Adrenal gland (tissue), 12 donors: ENCODE data around the gene ABRAXAS1. TPM values are rescaled to one million over a fixed set of nuclear protein-coding genes. Genes with fewer than 3 reads are reported as not detected.

Source experiments
- DNase-seq, 7 donors: peaks; one replicate each; pipeline ENCODE4 v3.0.0-alpha.2; 2019 to 2020
- H3K27ac ChIP-seq, 5 donors: fragments of 200-600 bp; sonication (generic) in 4 of 5; 1 replicate in 3 of 5; 2 replicates in 2 of 5; pipeline versions ENCODE4 v1.5.1 to v1.8.0; 2016 to 2020; ENCODE audit warnings: mild to moderate bottlenecking in 1 of 5
- H3K27me3 ChIP-seq: fragments of 200-600 bp; 2 replicates; pipeline ENCODE4 v1.8.0; 2021
- H3K36me3 ChIP-seq, 2 donors: fragments of 200-600 bp; replicated peaks in 1 of 2; 1 replicate in 1 of 2; 2 replicates in 1 of 2; pipeline versions ENCODE4 v1.5.1 to v1.8.0; 2018 to 2022
- H3K4me1 ChIP-seq, 2 donors: fragments of 200-600 bp; replicated peaks in 1 of 2; 1 replicate in 1 of 2; 2 replicates in 1 of 2; pipeline versions ENCODE4 v1.5.1 to v1.8.0; 2018 to 2021
- H3K4me3 ChIP-seq, 4 donors: fragments of 200-600 bp; sonication (generic) in 3 of 4; one replicate each; pipeline ENCODE4 v1.5.1; 2016 to 2018
- H3K9me3 ChIP-seq, 3 donors: fragments of 200-600 bp; sonication (generic) in 1 of 3; replicated peaks in 1 of 3; 1 replicate in 2 of 3; 2 replicates in 1 of 3; pipeline versions ENCODE4 v1.5.1 to v1.8.0; 2016 to 2021
- CTCF ChIP-seq, 6 experiments: fragments of 450-650 bp in 4 of 6; fragments of 200-600 bp in 2 of 6; sonication (generic) in 1 of 6; IDR thresholded peaks; 1 replicate in 5 of 6; 2 replicates in 1 of 6; pipeline versions ENCODE4 v1.5.1 to v1.8.0; 2016 to 2021; ENCODE audit warnings: antibody characterized with exemption in 6 of 6, mild to moderate bottlenecking in 2 of 6, moderate library complexity in 1 of 6
- POLR2A ChIP-seq, 2 donors: fragments of 450-650 bp; IDR thresholded peaks; one replicate each; pipeline ENCODE4 v1.6.1; 2017; ENCODE audit warnings: antibody characterized with exemption in 2 of 2, mild to moderate bottlenecking in 2 of 2, moderate library complexity in 1 of 2
- WGBS, 4 donors: extraction: QIAGEN DNeasy Blood & Tissue Kit in 2 of 4; methylation state at CpG; one replicate each; pipeline versions ENCODE4 v1.1.5 to v1.1.7; 2013 to 2017; 5-methylcytosine and 5-hydroxymethylcytosine counted together
- intact Hi-C, 2 donors: fragments of 100-400 bp; cut with DNase I; formaldehyde crosslinking; loops; one replicate each; pipeline versions ENCODE4 v1.14.1 to v1.15.0; 2022 to 2023
- polyA plus RNA-seq, 3 donors: library from polyadenylated mRNA; stranded (reverse); fragments of 200-250 nt in 2 of 3; fragments of 350-450 nt in 1 of 3; fragmentation: Illumina TruSeq in 1 of 3; extraction: RNeasy Lipid Tissue Mini Kit (QIAGEN cat#74804) in 1 of 3; gene quantifications; one replicate each; pipeline ENCODE4 v1.2.3, GENCODE V29; 2013 to 2014
- total RNA-seq, 9 donors: library from RNA; depleted of rRNA in 4 of 9; stranded (reverse); fragments of >200 nt in 4 of 9; fragments of 120-200 nt in 1 of 9; fragmentation: NEBNext Ultra II Directional in 1 of 9; extraction: Animal tissue kit (Norgen Biotek cat#: 25700) in 1 of 9; gene quantifications; one replicate each; pipeline versions ENCODE4 v1.1.0 to v1.2.4, GENCODE V29; 2013 to 2023
- donor health status: healthy with polysubstance abuse.
- donor health status: Bipolar disorder and iron deficiency.
- donor health status: DM: yes; HTN: yes; CAD: no.
- donor health status: DM: no; HTN: no; CAD: no.
- donor health status: DM: no; HTN: no; CAD: no.
- donor health status: DM: yes; HTN: yes; CAD: no.

The ABRAXAS1 gene
- total and polyA plus RNA-seq, 12 donors: 3.2 to 18.7 (median 8.2) TPM

- peaks cover 0 to 33% of the 10 kb centered on the region in 2 donors for H3K36me3 ChIP-seq
- no peak for DNase-seq
- H3K4me1 ChIP-seq: no peaks in the 10 kb centered on the region
- TF ChIP-seq POLR2A (IDR thresholded peaks at IDR 0.05) (no peak), CTCF (IDR thresholded peaks at IDR 0.05) (no peak)
- intact Hi-C loops: no loop called here
- H3K27ac ChIP-seq: no peak overlapping the region
- H3K4me3 ChIP-seq: no peak overlapping the region
- H3K9me3 ChIP-seq: no peaks in the 10 kb centered on the region
- WGBS, 4 donors: 97 to 100% (median 99%) methylated on average over 1 of the region's 1 CpG
- H3K27me3 ChIP-seq: no peaks in the 10 kb centered on the region
These were observed 53.7 kb downstream of the ABRAXAS1 start for GRCh38 chr4:83431200-83431599.

- no peak for TF ChIP-seq POLR2A (IDR thresholded peaks at IDR 0.05)
- no peak for TF ChIP-seq CTCF (IDR thresholded peaks at IDR 0.05)
- Histone ChIP-seq H3K9me3 (no peaks in the 10 kb centered on the region), H3K36me3 (peaks cover 0 to 63% of the 10 kb centered on the region in 2 donors), H3K27me3 (no peaks in the 10 kb centered on the region), H3K4me3 (no peak overlapping the region), H3K27ac (no peak overlapping the region), H3K4me1 (peaks cover 0 to 11% of the 10 kb centered on the region in 2 donors)
- intact Hi-C loops: no loop called here
- no peak for DNase-seq
These were observed 66.7 kb downstream of the ABRAXAS1 start for GRCh38 chr4:83418211-83418610.

GRCh38 chr4:83417566-83417965 lies 67.3 kb downstream of the ABRAXAS1 start:
- Histone ChIP-seq H3K27ac (no peak overlapping the region), H3K36me3 (peaks cover 0 to 64% of the 10 kb centered on the region in 2 donors), H3K27me3 (no peaks in the 10 kb centered on the region), H3K9me3 (no peaks in the 10 kb centered on the region), H3K4me3 (no peak overlapping the region), H3K4me1 (peaks cover 0 to 11% of the 10 kb centered on the region in 2 donors)
- DNase-seq: no peak
- TF ChIP-seq CTCF (IDR thresholded peaks at IDR 0.05) (no peak), POLR2A (IDR thresholded peaks at IDR 0.05) (no peak)
- 57 to 65% (median 61%) methylated on average over 4 of the region's 4 CpGs for WGBS, 4 donors
- intact Hi-C loops: no loop called here

- peaks cover 0 to 9% of the 10 kb centered on the region in 2 donors for H3K4me1 ChIP-seq
- WGBS, 4 donors: 96 to 100% (median 98%) methylated on average over 2 of the region's 2 CpGs
- intact Hi-C loops: no loop called here
- no peak overlapping the region for H3K4me3 ChIP-seq
- H3K36me3 ChIP-seq: peaks cover 0 to 39% of the 10 kb centered on the region in 2 donors
- no peaks in the 10 kb centered on the region for H3K9me3 ChIP-seq
- no peak overlapping the region for H3K27ac ChIP-seq
- no peak for DNase-seq
- TF ChIP-seq CTCF (IDR thresholded peaks at IDR 0.05): no peak
- TF ChIP-seq POLR2A (IDR thresholded peaks at IDR 0.05): no peak
- H3K27me3 ChIP-seq: no peaks in the 10 kb centered on the region
These were observed 71.2 kb downstream of the ABRAXAS1 start for GRCh38 chr4:83413676-83414075.

Other genes with a start within 250 kb of the ABRAXAS1 start
- gene COQ2, start 200.3 kb downstream of the ABRAXAS1 start, total RNA-seq: 10 to 100 TPM; 25.3 to 73.9 (median 32.4) TPM
- gene COQ2, start 200.3 kb downstream of the ABRAXAS1 start, polyA plus RNA-seq: 10 to 100 TPM; 10.5 to 35.0 (median 19.4) TPM
- 10 to 100 TPM in 1 of 9 donors, 1 to 10 TPM in 7, under 1 TPM in 1; 0.44 to 12.3 (median 7.1) TPM for gene HPSE, start 150.3 kb downstream of the ABRAXAS1 start, total RNA-seq
- gene HPSE, start 150.3 kb downstream of the ABRAXAS1 start, polyA plus RNA-seq: 1 to 10 TPM in 2 of 3 donors, under 1 TPM in 1; 0.64 to 2.6 (median 2.0) TPM
- 10 to 100 TPM; 21.1 to 80.0 (median 38.9) TPM for gene HELQ, start 29.3 kb downstream of the ABRAXAS1 start, total RNA-seq
- 10 to 100 TPM; 12.1 to 34.9 (median 16.2) TPM for gene HELQ, start 29.3 kb downstream of the ABRAXAS1 start, polyA plus RNA-seq
- 10 to 100 TPM; 17.2 to 73.1 (median 51.8) TPM for gene MRPS18C, start 29.0 kb downstream of the ABRAXAS1 start, total RNA-seq
- 100 to 1,000 TPM in 1 of 3 donors, 10 to 100 TPM in 2; 33.9 to 112 (median 48.1) TPM for gene MRPS18C, start 29.0 kb downstream of the ABRAXAS1 start, polyA plus RNA-seq
- 10 to 100 TPM in 1 of 9 donors, 1 to 10 TPM in 4, under 1 TPM in 4; 0.12 to 15.4 (median 1.2) TPM for gene GPAT3, start 51.0 kb upstream of the ABRAXAS1 start, total RNA-seq
- 1 to 10 TPM in 1 of 3 donors, under 1 TPM in 2; 0.64 to 4.6 (median 0.75) TPM for gene GPAT3, start 51.0 kb upstream of the ABRAXAS1 start, polyA plus RNA-seq